GM10266 (cell line): ENCODE measurements around the gene C1orf232.

Source experiments
- DNase-seq: peaks from one replicate; pipeline ENCODE4 v3.0.0; 2012; ENCODE audit errors: extremely low spot score
- TF ChIP-seq, protein P1 (sequence below): IDR thresholded peaks from 2 replicates; pipeline ENCODE4 v1.5.1; 2012; ENCODE audit warnings: mild to moderate bottlenecking, low read depth; ENCODE audit not compliant: control insufficient read depth, insufficient read depth; ENCODE audit errors: missing control alignments

The C1orf232 gene

DNA sequence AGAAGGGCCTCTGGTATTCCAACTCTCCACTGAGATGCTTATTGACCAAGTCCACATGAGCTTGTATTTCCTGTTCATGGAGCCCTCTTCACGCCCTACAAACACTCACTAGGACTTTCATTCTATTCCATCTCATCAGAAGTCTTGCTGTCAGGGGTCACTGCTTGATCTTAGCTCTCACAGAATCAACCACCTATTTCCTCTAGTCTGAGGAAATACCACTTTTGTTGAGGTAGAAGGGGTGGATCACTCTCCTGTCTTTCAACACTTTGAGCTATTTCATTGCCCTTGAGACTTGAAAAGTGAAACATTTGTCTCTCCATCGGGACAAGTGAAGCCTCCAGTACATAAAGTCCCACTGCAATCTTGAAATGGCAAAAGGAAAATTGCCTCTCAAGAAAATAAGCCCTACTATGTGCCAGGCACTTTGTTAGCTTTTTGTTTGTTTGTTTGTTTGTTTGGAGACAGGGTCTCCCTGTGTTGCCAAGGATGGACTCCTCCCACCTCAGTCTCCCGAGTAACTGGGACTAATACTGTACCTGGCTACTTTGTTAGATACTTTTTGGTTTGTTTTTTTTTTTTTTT, 29.7 kb downstream of the C1orf232 start:
- TF ChIP-seq, protein P1, sequence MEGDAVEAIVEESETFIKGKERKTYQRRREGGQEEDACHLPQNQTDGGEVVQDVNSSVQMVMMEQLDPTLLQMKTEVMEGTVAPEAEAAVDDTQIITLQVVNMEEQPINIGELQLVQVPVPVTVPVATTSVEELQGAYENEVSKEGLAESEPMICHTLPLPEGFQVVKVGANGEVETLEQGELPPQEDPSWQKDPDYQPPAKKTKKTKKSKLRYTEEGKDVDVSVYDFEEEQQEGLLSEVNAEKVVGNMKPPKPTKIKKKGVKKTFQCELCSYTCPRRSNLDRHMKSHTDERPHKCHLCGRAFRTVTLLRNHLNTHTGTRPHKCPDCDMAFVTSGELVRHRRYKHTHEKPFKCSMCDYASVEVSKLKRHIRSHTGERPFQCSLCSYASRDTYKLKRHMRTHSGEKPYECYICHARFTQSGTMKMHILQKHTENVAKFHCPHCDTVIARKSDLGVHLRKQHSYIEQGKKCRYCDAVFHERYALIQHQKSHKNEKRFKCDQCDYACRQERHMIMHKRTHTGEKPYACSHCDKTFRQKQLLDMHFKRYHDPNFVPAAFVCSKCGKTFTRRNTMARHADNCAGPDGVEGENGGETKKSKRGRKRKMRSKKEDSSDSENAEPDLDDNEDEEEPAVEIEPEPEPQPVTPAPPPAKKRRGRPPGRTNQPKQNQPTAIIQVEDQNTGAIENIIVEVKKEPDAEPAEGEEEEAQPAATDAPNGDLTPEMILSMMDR = no peak
- no peak for DNase-seq

DNA sequence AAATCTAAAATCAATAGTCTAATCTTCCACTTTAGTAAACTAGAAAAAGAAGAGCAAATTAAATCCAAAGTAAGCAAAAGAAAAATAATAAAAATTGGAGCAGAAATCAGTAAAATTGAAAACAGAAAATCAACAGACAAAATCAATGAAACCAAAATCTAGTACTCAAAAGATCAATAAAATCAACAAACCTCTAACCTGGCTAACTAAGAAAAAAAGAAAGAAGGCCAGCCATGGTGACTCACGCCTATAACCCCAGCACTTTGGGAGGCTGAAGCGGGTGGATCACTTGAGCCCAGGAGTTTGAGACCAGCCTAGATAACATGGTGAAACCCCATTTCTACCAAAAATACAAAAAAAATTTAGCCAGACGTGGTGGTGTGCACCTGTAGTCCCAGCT, 34.3 kb downstream of the C1orf232 start:
- TF ChIP-seq, protein P1 = no peak
- DNase-seq = no peak

DNA sequence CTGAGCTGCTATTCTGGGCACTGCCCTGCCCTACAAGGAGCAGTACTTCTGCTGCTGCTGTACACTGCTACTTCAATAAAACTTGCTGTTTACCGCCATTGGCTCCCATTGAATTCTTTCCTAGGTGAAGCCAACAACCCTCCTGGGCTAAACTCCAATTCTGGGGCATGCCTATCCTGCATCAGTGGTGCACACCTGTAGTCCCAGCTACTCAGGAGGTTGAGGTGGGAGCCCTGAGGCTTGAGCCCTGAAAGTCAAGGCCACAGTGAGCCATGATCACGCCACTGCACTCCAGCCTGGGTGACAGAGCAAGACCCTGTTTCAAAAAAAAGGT, 36.0 kb downstream of the C1orf232 start:
- no peak for DNase-seq
- TF ChIP-seq, protein P1 = no peak

DNA sequence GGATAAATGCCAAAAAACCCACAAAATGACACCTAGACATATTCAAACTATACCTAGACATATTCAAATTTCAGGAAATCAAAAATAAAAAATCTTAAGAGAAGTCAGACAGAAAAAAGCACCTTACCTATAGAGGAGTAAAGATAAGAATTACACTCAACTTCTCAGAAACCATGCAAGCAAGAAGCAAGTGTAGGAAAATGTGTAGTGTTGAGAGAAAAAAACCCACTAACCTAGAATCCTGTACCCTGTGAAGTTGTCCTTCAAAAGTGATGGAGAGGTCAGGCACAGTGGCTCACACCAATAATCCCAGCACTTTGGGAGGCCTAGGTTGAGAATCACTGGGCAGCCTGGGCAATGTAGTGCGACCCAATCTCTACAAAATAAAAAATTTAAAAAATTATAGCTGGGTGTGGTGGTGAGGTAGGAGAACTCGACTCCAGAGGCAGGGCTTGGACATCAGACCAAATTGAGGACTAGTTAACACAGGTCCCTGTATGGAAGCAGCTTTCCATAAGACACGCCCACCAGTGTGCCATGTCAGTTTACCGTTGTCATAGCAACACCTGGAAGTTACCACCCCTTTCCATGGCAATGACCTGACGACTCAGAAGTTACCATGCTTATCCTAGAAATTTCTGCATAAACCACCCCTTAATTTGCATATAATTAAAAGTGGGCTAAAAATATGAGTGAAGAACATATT, 36.5 kb downstream of the C1orf232 start:
- TF ChIP-seq, protein P1 = no peak
- DNase-seq = no peak

DNA sequence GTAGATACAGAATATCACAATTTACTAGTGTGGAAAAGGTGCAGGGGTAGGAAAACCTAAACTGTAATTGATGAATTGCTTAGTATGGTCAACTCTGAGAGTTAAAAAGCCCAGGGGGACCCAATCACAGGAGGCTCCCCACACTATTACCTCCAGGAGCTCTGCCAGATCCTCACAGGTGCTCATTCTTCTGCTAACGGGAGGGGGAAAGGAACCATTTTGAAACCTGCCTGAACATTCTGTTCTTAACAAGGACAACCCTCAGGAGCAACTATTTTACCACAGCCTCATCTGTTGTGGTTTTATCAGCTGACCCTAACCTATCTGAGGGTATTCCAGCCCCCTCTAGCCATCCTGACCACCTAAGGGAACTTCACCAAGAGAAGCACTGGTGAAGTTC, 38.1 kb downstream of the C1orf232 start:
- no peak for DNase-seq
- TF ChIP-seq, protein P1 = no peak

DNA sequence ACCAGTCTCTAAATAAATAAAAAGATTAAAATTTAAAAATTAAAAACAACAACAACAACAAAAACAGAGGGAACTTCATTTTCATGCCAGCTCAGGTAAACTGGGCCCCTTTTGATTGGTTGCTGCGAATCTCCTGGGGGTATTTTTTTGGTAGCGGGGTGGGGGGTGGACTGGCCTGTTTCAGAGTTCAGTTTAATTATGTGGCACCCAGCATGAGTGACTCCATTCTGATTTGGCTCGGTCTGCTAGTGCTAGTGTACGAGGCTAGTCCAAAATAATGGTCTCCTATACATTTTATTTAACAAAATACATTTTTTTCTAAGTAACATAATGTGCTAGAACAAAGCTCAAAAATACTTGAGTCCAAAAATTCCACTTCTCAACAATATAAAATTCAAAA, 39.0 kb downstream of the C1orf232 start:
- DNase-seq = no peak
- TF ChIP-seq, protein P1 = no peak
